ENCODE measurements around the gene RNF4. TPM values are rescaled to one million over a fixed set of nuclear protein-coding genes. Genes with fewer than 3 reads are reported as not detected.
"Not testable (repeated sequence)": the region's sequence is repeated elsewhere in the genome, so short reads cannot be mapped to it uniquely, and the experiment has no call there.

The RNF4 gene
- total and polyA plus RNA-seq, 9 donors = 27.0 to 72.1 (median 47.1) TPM

DNA sequence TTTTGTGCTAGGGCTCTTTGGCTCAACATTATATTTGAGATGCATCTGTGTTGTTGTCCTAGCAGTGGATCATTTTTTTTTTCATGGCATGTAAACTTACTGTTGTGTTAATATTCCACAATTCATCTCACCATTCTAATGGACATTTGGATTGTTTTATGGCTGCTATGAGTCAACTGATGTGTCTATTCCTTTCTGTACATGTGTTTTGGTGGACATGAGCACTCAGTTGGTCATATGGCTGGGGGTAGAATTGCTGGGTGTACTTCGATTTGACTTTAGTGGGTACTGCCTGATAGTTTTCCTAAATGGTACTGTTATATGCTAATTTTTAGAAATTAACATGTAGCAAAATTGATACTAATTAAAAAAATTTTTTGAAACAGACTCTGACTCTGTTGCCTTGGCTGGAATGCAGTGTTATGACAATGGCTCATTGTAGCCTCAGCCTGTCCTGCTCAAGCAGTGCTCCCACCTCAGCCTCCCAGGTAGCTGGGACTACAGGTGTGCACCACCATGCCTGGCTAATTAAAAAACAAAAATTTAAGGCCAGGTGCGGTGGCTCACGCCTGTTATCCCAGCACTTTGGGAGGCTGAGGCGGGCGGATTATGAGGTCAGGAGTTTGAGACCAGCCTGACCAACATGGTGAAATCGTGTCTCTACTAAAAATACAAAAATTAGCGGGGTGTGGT is 76.6 kb downstream of the RNF4 start:
- H3K4me3 ChIP-seq = no peak overlapping the region
- no peaks in the 10 kb centered on the region for H3K27me3 ChIP-seq
- intact Hi-C loops (cut with DNase I) = no loop called here
- DNase-seq = peak in 1 of 5 donors; percentile 13
- TF ChIP-seq, protein P1, sequence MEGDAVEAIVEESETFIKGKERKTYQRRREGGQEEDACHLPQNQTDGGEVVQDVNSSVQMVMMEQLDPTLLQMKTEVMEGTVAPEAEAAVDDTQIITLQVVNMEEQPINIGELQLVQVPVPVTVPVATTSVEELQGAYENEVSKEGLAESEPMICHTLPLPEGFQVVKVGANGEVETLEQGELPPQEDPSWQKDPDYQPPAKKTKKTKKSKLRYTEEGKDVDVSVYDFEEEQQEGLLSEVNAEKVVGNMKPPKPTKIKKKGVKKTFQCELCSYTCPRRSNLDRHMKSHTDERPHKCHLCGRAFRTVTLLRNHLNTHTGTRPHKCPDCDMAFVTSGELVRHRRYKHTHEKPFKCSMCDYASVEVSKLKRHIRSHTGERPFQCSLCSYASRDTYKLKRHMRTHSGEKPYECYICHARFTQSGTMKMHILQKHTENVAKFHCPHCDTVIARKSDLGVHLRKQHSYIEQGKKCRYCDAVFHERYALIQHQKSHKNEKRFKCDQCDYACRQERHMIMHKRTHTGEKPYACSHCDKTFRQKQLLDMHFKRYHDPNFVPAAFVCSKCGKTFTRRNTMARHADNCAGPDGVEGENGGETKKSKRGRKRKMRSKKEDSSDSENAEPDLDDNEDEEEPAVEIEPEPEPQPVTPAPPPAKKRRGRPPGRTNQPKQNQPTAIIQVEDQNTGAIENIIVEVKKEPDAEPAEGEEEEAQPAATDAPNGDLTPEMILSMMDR (IDR thresholded peaks at IDR 0.05) = no peak
- TF ChIP-seq POLR2A (IDR thresholded peaks at IDR 0.05) = no peak
- no peak for TF ChIP-seq EP300 (IDR thresholded peaks at IDR 0.05)
- WGBS, 3 donors = 95% methylated on average over 7 of the region's 7 CpGs
- H3K9me3 ChIP-seq = no peaks in the 10 kb centered on the region
- H3K4me1 ChIP-seq (ENCODE audit: insufficient read depth) = peaks cover 2% of the 10 kb centered on the region
- no peaks in the 10 kb centered on the region for H3K36me3 ChIP-seq
- no peak overlapping the region for H3K27ac ChIP-seq

DNA sequence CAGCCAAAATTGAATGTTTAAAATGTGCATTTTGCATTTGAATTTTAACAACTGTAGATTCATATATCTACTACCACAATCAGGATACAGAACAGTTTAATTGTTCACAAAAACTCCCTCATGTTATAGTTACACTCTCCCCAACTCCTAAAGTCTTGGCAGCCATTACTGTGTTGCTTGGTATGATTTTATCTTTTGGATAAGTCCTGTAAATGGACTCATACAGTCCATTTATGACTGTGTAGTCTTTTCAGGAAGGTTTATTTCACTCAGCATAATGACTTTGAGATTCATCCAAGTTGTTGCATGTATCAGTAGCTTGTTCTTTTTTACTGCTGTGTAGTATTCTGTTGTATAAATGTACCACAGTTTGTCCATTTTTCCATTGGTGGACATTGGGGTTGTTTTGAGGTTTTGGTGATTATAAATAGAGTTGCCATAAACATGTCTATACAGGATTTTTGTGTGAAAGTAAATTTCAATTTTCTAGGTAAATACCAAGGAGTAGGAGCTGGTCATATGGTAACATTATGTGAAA is 77.4 kb downstream of the RNF4 start:
- Histone ChIP-seq H3K4me3 (no peak overlapping the region), H3K36me3 (no peaks in the 10 kb centered on the region), H3K4me1 (ENCODE audit: insufficient read depth) (peaks cover 2% of the 10 kb centered on the region), H3K9me3 (no peaks in the 10 kb centered on the region), H3K27me3 (no peaks in the 10 kb centered on the region), H3K27ac (no peak overlapping the region)
- no peak for TF ChIP-seq POLR2A (IDR thresholded peaks at IDR 0.05)
- TF ChIP-seq EP300 (IDR thresholded peaks at IDR 0.05) = no peak
- TF ChIP-seq, protein P1 (IDR thresholded peaks at IDR 0.05) = no peak
- no peak for DNase-seq
- intact Hi-C loops (cut with DNase I) = no loop called here

DNA sequence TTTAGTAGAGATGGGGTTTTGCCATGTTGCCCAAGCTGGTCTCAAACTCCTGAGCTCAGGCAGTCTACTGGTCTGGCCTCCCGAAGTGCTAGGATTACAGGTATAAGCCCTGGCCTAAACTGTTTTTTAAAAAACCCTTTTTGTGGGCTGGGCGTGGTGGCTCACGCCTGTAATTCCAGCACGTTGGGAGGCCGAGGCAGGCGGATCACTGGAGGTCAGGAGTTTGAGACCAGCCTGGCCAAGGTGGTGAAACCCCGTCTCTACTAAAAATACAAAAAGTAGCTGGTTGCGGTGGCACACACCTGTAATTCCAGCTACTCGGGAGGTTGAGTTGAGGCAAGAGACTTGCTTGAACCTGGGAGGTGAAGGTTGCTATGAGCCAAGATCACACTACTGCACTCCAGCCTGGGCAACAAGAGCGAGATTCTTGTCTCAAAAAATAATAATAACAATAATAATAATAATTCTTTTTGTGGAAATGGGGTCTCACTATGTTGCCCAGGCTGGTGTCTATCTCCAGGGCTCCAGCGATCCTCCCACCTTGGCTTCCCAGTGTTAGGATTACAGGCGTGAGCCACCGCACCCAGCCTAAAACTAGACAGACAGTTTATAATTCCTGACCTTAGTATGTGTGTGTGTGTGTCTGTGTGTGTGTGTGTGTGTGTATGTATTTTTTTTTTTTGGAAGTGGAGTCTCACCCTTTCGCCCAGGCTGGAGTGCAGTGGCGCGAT is 78.2 kb downstream of the RNF4 start:
- H3K4me3 ChIP-seq; H3K27ac ChIP-seq; H3K27me3 ChIP-seq; H3K36me3 ChIP-seq; H3K9me3 ChIP-seq; H3K4me1 ChIP-seq (ENCODE audit: insufficient read depth); intact Hi-C loops (cut with DNase I): not testable (repeated sequence)
- 95 to 96% (median 96%) methylated on average over 16 of the region's 16 CpGs for WGBS, 3 donors
- DNase-seq = peak in 1 of 5 donors; percentile 5

DNA sequence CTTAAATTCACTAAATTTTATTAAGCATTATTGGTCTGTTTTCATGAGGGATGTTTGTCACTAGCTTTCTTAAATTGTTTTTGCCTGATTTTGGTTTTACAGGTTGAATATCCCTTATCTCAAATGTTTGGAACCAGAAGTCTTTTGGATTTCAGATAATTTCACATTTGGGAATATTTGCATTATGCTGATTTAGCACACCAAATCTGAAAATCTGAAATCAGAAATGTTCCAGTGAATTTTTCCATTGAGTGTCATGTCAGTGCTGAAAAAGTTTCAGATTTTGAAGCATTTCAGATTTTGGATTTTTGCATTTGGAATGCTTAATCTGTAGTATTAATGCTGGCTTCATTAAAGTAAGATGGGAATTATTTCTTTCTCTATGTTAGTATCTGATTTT is 82.2 kb downstream of the RNF4 start:
- H3K4me1 ChIP-seq (ENCODE audit: insufficient read depth) = peaks cover 5% of the 10 kb centered on the region
- no peak overlapping the region for H3K27ac ChIP-seq
- DNase-seq = no peak
- H3K36me3 ChIP-seq = no peaks in the 10 kb centered on the region
- no peaks in the 10 kb centered on the region for H3K27me3 ChIP-seq
- intact Hi-C loops (cut with DNase I) = no loop called here
- no peak overlapping the region for H3K4me3 ChIP-seq
- no peaks in the 10 kb centered on the region for H3K9me3 ChIP-seq
- TF ChIP-seq EP300 (IDR thresholded peaks at IDR 0.05) (no peak), POLR2A (IDR thresholded peaks at IDR 0.05) (no peak)
- TF ChIP-seq, protein P1 (IDR thresholded peaks at IDR 0.05) = no peak

DNA sequence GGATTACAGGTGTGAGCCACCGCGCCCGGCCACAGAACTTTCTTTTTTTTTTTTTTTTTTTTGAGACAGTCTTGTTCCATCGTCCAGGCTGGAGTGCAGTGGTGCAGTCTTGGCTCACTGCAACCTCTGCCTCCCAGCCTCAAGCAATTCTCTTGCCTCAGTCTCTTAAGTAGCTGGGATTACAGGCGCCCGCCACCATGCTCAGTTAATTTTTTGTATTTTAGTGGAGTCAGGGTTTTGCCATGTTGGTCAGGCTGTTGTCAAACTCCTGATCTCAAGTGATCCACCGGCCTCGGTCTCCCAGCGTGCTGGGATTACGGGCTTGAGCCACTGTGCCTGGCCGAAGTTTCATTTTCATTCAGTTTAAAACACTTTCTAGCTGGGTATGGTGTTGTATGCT is 83.9 kb downstream of the RNF4 start:
- WGBS, 3 donors = 95 to 97% (median 97%) methylated on average over 11 of the region's 11 CpGs

More for the DNA sequence above, 83.9 kb downstream of the RNF4 start:
- intact Hi-C loops (cut with DNase I) = no loop called here
- H3K9me3 ChIP-seq = no peaks in the 10 kb centered on the region
- H3K27ac ChIP-seq = no peak overlapping the region
- H3K36me3 ChIP-seq = no peaks in the 10 kb centered on the region
- H3K27me3 ChIP-seq = no peaks in the 10 kb centered on the region
- DNase-seq = peak in 1 of 5 donors; percentile 13
- H3K4me3 ChIP-seq = no peak overlapping the region
- TF ChIP-seq, protein P1 (IDR thresholded peaks at IDR 0.05) = no peak
- no peak for TF ChIP-seq EP300 (IDR thresholded peaks at IDR 0.05)
- TF ChIP-seq POLR2A (IDR thresholded peaks at IDR 0.05) = no peak
- H3K4me1 ChIP-seq (ENCODE audit: insufficient read depth) = peaks cover 5% of the 10 kb centered on the region
